Measurements from ENCODE around the gene SNX14. TPM values are rescaled to one million over a fixed set of nuclear protein-coding genes. Genes with fewer than 3 reads are reported as not detected.

Gene SNX14
- total RNA-seq, 2 donors from 2014 or later = 41.8 to 68.6 TPM

GRCh38 chr6:85620308-85620707 lies 26.6 kb upstream of the SNX14 start:
- DNase-seq (no peak), ATAC-seq (no peak)
- no peaks in the 10 kb centered on the region for H3K9me3 ChIP-seq
- no peak for TF ChIP-seq POLR2A (IDR thresholded peaks at IDR 0.05)
- TF ChIP-seq, protein P1, sequence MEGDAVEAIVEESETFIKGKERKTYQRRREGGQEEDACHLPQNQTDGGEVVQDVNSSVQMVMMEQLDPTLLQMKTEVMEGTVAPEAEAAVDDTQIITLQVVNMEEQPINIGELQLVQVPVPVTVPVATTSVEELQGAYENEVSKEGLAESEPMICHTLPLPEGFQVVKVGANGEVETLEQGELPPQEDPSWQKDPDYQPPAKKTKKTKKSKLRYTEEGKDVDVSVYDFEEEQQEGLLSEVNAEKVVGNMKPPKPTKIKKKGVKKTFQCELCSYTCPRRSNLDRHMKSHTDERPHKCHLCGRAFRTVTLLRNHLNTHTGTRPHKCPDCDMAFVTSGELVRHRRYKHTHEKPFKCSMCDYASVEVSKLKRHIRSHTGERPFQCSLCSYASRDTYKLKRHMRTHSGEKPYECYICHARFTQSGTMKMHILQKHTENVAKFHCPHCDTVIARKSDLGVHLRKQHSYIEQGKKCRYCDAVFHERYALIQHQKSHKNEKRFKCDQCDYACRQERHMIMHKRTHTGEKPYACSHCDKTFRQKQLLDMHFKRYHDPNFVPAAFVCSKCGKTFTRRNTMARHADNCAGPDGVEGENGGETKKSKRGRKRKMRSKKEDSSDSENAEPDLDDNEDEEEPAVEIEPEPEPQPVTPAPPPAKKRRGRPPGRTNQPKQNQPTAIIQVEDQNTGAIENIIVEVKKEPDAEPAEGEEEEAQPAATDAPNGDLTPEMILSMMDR (IDR thresholded peaks at IDR 0.05) = no peak
- peaks cover 11 to 40% of the 10 kb centered on the region in 2 donors for H3K36me3 ChIP-seq (replicated peaks in 1 of 2; ENCODE audit: insufficient read depth in 1 of 2, low read depth in 2 of 2)
- no peak overlapping the region for H3K27ac ChIP-seq
- H3K4me1 ChIP-seq = no peaks in the 10 kb centered on the region
- no peak overlapping the region for H3K4me3 ChIP-seq
- intact Hi-C loops (cut with DNase I) = no loop called here
- H3K27me3 ChIP-seq = no peaks in the 10 kb centered on the region
- WGBS, 2 donors = 93% methylated on average over 2 of the region's 2 CpGs

- H3K9me3 ChIP-seq = no peaks in the 10 kb centered on the region
- peaks cover 14% of the 10 kb centered on the region for H3K4me1 ChIP-seq
- no peak overlapping the region for H3K27ac ChIP-seq
- peaks cover 0 to 33% of the 10 kb centered on the region in 2 donors for H3K36me3 ChIP-seq (replicated peaks in 1 of 2; ENCODE audit: insufficient read depth in 1 of 2, low read depth in 2 of 2)
- no peak overlapping the region for H3K4me3 ChIP-seq
- ATAC-seq (no peak), DNase-seq (no peak)
- WGBS, 2 donors = 96 to 99% methylated on average over 17 of the region's 17 CpGs
- TF ChIP-seq POLR2A (IDR thresholded peaks at IDR 0.05) = no peak
- TF ChIP-seq, protein P1 (IDR thresholded peaks at IDR 0.05) = no peak
- H3K27me3 ChIP-seq = no peaks in the 10 kb centered on the region
- intact Hi-C loops (cut with DNase I) = no loop called here
Observed at GRCh38 chr6:85614780-85615179, 21.1 kb upstream of the SNX14 start.

DNA sequence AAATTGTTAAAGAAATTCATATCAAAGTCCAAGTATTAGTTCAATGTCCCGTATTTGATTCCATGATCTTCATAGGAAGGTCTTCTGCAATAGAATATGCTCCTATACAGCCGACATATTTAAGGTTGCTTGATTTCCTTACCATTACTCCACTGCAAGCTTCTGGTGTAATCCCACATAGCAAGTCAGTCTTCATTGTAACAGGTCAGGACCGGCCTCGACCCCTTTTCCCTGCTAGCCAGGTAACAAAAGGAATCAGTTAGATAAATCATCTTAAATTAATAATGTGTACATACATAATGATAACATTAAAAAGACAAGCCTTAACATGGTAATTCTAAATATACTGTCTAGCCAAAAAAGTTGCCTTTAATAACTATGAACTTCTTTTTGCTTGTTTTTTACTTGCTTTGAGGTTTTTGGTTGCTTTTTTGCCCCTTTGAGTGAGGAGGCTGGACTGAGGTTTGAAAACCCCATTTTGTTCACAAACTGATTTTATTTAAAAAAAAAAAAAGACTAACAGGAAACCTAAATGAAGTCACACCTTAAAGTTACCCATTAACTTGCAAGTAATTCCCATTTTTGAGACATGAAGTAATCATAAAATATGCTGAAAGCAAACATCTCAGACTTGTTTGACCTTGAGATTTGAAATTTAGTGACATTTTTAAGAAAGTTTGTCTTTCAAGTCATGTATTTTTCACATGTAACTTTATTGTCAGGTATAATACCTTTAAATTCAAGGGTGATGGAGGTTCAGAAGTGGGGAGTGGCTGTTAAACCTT lies 19.2 kb upstream of the SNX14 start:
- H3K9me3 ChIP-seq = no peaks in the 10 kb centered on the region
- no peak overlapping the region for H3K4me3 ChIP-seq
- 88 to 91% methylated on average over 4 of the region's 4 CpGs for WGBS, 2 donors
- H3K27ac ChIP-seq = peak overlapping the region in 2 of 4 donors; percentile 55 to 62
- H3K27me3 ChIP-seq = no peaks in the 10 kb centered on the region
- no peak for TF ChIP-seq POLR2A (IDR thresholded peaks at IDR 0.05)
- TF ChIP-seq, protein P1 (IDR thresholded peaks at IDR 0.05) = no peak
- intact Hi-C loops (cut with DNase I) = no loop called here
- peaks cover 14% of the 10 kb centered on the region for H3K4me1 ChIP-seq
- H3K36me3 ChIP-seq (replicated peaks in 1 of 2; ENCODE audit: insufficient read depth in 1 of 2, low read depth in 2 of 2) = peaks cover 0 to 20% of the 10 kb centered on the region in 2 donors
- no peak for DNase-seq
- peak; percentile 75 for ATAC-seq

- H3K27me3 ChIP-seq = no peaks in the 10 kb centered on the region
- 86 to 88% methylated on average over 2 of the region's 2 CpGs for WGBS, 2 donors
- no peak for DNase-seq
- H3K4me1 ChIP-seq = peaks cover 14% of the 10 kb centered on the region
- H3K9me3 ChIP-seq = no peaks in the 10 kb centered on the region
- no peak for ATAC-seq
- no peak overlapping the region for H3K27ac ChIP-seq
- H3K36me3 ChIP-seq (replicated peaks in 1 of 2; ENCODE audit: insufficient read depth in 1 of 2, low read depth in 2 of 2) = peaks cover 0 to 13% of the 10 kb centered on the region in 2 donors
- TF ChIP-seq, protein P1 (IDR thresholded peaks at IDR 0.05) = no peak
- TF ChIP-seq POLR2A (IDR thresholded peaks at IDR 0.05) = no peak
- intact Hi-C loops (cut with DNase I) = no loop called here
- H3K4me3 ChIP-seq = no peak overlapping the region
Observed at GRCh38 chr6:85610182-85610895, 16.7 kb upstream of the SNX14 start.

Measured in body of pancreas (tissue), 4 donors.